GM08714 (cell line): ENCODE results near the gene RBM28.

Experiments used
- H3K4me3 ChIP-seq: fragments of 200-500 bp; sonication (Bioruptor generic); 2 replicates; pipeline ENCODE4 v1.5.1; 2014; ENCODE audit warnings: mild to moderate bottlenecking, low read length, inconsistent platforms
- ZNF274 ChIP-seq: IDR thresholded peaks from 2 replicates; pipeline ENCODE4 v1.6.1; 2012; ENCODE audit warnings: mild to moderate bottlenecking, low read depth, low read length

The RBM28 gene

DNA sequence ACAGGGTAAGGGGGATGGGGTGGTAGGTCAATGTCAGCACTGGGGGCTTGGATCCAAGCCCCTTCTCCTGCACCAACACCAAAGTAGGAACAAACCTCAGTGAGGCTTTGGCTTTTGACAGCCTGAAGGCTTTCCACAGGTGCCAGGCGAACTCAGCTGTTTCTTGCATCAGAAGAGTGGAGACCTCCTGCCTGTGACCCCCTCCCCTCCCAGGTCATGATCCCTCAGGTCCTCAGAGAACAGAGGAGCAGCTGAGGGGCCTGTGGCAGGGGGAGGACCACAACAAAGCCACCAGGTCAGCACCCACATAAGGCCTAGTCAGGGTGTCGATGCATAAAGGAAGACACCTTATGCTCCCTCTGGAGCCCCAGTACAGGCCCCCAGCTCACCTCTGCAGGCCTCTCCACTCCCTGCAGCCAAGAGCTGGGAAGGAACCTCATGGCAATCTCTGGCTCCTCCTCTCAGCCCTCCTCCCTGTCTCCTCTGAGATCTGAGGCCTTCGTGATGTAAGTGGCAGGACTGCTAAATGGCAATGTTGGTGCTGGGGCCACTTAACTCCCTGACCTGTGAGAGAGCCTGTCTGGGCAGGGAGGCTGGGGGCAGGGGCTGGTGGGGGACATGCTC, 36.9 kb upstream of the RBM28 start:
- H3K4me3 ChIP-seq: no peak overlapping the region
- TF ChIP-seq ZNF274: no peak

DNA sequence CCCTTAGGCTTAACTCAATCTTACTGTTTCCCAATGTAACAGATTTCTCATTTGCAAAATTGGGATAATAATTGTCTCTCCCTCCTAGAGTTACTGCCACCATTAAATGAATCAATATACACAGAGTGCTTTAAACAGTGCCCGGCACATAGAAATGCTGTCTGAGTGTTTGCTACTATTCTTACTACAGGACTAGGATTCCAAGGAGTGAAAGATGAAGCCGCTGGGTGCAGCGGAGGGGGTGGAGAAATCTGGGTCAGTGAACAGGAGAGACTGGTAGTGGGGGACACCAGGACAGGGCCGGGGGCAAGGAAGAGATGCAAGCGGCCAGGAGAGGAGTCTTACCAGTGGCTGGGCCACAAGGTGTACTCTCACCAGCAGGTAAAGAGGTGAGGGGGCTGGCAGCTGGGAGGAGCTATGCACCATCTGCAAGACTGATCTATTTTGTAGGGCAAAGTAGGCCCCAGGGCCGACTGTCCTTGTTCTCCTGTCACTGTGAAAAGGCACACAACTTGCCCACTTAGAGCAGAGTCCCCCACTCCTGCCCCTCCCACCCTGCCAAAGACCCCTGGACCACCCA, 36.3 kb upstream of the RBM28 start:
- TF ChIP-seq ZNF274: no peak
- H3K4me3 ChIP-seq: no peak overlapping the region

DNA sequence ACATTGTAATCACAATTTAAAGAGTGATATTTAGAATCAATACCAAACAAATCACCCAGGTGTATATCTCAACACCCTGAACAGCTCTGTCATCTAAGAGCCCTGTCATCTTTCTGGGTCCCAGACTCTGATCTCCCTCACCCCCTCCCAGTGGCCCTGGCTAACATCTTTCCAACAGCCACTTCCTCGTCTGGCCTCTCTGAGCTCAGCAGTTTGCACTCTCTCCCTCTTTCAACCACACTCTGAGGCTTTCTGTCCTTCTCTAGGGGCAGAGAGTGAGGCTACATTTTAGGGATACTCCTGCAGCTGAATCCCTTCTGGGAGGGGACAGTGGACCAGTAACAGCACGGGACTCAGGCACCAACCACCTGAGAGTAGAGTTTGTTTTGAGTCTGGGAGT, 34.9 kb upstream of the RBM28 start:
- TF ChIP-seq ZNF274: no peak
- H3K4me3 ChIP-seq: no peak overlapping the region

DNA sequence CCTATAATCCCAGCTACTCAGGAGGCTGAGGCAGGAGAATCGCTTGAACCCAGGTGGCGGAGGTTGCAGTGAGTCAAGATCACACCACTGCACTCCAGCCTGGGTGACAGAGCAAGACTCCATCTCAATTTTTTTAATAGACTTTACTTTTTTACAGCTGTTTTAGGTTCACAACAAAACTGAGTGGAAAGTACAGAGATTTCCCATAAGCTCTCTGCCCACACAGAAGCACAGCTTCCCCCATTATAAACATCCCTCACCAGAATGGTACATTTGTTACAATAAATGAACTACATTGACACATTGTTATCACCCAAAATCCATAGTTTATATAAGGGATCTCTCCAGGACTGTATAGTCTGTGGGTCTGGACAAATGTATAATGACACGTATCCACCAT, 32.4 kb upstream of the RBM28 start:
- no peak for TF ChIP-seq ZNF274
- no peak overlapping the region for H3K4me3 ChIP-seq

DNA sequence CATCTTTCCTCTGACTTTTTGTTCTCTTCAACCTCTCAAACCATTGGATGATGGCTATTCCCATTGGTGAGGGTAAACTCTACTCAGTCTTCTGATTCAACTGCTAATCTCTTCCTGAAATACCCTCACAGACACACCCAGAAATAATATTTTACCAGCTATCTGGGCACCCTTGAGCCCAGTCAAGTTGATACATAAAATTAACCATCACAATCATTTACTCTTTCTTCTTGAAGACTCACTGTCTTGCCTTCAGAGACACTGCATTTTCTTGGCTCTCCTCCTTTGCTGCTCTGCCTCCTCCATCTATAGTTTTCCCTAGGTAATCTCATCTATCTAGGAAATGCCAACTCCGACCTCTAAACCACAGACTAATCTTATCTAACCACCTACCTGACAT, 30.3 kb upstream of the RBM28 start:
- no peak for TF ChIP-seq ZNF274

DNA sequence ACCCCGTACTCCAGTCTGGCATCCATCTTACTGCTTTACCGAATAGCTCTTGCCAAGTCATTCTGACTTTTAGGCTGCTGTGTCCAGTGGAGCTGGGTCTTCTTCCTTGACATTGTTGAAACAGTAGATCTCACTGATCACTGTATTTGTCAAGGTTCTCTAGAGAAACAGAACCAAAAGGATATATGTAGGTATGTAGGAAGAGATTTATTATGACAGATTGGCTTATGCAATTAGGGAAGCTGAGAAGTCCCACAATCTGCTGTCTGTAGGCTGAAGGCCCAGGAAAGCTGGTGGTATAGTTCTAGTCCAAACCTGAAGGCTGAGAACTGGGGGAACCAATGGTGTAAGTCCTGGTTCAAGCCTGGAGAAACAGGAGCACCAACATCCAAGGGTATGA, 29.9 kb upstream of the RBM28 start:
- TF ChIP-seq ZNF274: no peak
- H3K4me3 ChIP-seq: no peak overlapping the region

More for the DNA sequence above, 30.3 kb upstream of the RBM28 start:
- no peak overlapping the region for H3K4me3 ChIP-seq

DNA sequence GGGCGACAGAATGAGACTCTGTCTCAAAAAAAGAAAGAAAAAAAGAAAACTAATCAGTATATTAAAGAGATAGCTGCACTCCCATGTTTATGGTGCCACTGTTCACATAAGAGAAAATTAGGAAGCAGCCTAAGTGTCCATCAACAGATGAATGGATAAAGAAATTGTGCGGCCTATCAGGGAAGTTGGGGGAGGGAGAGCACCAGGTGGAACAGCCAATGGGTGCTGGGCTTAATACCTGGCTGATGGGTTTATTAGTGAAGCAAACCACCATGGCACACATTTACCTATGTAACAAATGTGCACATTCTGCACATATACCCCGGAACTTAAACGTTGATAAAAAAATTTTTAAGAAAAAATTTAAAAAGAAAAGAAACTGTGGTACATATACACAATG, 26.8 kb upstream of the RBM28 start:
- no peak overlapping the region for H3K4me3 ChIP-seq
- TF ChIP-seq ZNF274: no peak

DNA sequence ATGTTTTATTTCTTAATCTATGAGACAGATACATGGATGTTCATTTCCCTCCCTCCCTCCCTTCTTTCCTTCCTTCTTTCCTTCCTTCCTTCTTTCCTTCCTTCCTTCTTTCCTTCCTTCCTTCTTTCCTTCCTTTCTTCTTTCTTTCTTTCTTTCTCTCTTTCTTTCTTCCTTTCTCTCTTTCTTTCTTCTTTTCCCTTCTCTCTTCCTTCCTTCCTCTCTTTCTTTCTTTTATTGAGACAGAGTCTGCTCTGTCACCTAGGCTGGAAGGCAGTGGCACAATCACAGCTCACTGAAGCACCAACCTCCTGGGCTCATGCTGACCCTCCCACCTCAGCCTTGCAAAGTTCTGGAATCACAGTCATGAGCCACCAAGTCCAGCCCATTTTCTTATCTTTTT, 23.3 kb upstream of the RBM28 start:
- no peak for TF ChIP-seq ZNF274
- H3K4me3 ChIP-seq: no peak overlapping the region

DNA sequence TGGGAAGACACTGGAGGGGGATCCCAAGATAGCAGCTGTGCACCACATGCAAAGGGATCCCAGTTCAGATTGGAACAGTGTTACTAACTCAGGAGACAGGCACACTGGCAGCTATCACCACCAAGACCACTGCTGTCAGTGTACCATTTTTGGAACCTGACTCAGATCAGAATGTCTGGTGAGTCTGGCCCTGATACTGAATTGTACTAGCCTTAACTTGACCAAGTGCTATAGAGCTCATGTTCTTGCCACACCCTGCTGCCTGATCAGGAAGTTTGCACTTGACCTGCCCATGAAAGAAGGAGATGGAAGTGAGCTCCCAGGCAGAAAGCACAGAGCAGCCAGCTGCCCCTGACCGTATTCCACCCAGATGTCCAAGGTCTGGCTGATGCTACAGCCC, 22.6 kb upstream of the RBM28 start:
- no peak for TF ChIP-seq ZNF274
- H3K4me3 ChIP-seq: no peak overlapping the region

DNA sequence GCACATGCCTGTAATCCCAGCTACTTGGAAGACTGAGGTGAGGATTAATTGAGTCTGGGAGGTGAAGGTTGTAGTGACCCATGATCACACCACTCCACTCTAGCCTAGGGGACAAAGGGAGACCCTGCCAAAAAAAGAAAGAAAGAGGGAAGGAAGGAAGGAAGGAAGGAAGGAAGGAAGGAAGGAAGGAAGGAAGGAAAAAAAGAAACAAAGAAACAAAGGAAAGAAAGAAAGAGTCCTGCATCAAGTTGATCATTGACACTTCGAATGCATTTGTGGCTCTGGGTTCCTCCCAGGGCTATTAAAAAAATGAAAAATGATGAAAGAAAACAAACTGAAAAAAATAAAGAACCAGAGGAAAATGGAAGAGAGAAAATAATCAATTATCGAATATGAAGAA, 21.7 kb upstream of the RBM28 start:
- no peak for TF ChIP-seq ZNF274
- H3K4me3 ChIP-seq: no peak overlapping the region

DNA sequence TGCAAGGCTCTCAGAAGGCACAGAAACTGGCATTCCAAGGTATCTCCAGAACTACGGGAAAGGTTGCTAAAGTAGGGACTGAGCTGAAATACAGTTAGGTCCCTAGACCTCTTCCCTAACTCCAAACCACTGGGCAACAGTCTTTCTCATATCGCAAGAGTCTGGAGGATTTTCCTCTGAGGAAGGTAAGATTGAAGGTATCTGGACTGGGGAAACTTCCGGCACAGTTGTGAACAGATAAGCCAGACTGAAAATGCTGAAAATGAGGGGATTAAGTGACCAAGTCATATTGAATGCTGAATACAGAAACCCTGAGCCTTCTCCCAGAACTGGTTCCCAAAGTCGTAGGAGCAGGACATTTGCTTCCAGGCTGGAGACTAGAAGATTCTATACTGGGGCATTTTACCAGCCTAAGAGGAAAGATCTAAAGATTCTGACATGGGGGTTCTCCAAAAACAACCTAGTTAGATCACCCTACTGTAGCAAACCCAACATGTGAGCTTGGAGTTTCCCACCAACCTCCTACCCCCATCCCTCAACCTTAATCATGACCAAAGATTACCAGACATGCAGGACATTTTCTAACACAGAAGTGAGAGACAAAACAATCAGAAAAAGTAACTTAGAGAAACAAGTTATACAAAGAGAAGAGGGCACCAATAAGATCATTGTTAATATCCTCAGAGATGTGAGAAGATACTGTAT, 20.6 kb upstream of the RBM28 start:
- no peak for TF ChIP-seq ZNF274
- no peak overlapping the region for H3K4me3 ChIP-seq

DNA sequence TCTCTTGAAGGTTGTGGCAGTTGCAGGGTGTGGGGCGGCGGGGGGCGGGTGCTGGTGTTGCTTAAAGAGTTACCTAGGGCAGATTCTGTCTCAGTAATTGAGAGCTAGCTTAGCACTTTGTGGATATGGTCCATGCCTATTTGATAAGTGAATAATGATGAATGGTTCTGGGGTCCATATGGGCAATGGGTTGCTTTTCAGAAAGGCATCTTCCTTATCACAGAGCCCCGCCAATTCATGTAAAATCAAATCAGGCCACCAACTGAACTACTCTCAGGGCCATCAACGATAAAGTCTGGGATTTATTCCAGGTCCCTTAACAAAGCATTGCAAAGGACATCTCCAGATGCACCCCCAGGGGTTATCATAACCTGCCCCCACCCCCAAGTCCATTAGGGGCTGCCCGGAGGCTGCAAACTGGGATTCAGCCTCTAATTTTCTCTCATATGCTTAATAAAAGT, 19.6 kb upstream of the RBM28 start:
- no peak overlapping the region for H3K4me3 ChIP-seq
- TF ChIP-seq ZNF274: no peak

DNA sequence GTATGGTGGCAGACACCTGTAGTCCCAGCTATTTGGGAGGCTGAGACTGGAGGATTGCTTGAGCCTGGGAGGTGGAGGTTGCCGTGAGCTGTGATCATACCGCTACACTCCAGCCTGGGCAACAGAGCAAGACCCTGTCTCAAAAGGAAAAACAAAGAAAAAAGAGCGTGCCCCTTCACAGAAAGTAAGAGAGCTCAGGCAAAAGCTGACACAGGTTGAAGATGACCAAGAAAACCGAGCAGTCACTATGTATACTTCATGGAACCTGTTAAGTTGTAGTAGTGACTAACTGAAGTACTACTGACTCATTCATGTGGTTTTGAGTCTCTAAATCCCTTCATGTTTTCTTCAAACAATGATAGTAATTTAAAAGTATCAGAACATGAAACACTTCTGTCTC, 19.0 kb upstream of the RBM28 start:
- no peak for TF ChIP-seq ZNF274
- no peak overlapping the region for H3K4me3 ChIP-seq

DNA sequence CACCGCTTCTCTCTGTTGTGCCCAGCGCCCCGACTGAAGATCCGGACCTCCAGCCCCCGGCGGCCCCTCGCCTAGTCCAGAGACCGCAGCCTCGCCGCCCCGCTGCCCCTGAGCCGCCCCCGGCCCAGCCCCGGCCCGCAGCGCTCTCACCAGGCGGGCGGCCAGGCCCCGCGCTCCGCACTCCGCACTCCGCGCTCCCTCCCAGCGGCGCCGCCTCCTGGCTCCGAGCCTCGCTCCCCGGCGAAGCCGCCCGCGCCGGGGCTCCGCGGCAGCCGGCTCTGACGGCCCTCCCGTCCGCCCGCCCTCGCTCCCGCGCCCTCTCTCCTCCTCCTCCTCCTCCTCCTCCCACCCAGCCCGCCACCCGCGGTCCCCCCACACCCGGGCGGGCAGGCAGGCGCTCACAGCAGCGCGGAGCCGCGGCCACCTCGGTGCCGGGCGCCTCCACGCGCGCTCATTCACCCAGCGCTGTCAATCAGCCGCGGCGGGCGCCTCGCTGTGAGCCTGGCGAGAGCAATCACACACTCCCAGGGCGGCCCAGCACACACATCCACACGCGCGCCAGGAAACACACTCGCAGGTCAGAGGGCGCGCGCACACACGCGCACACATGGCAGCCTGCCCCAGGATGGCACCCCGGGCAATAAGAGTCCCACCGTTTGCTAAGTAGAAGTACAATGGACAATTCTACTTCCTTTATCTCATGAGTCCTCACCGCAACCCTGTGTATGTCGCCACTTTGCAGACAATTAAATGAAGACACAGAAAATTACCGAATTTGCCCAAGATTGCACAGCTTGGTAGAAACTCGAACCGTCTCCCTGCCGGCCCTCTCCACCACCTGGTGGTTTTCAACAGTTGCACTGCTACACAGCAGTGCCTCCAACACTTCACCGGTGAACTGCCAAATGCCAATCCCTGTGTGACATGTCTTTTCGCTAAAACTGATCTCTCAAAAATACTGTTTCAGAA, 18.0 kb upstream of the RBM28 start, which contains the start of gene PRRT4:
TSS of gene PRRT4 (minus strand) at position 280 of the 969 bp plus-strand sequence.
- TF ChIP-seq ZNF274: no peak
- peak within 1 kb of the TSS; percentile 33; the same call in 1 of the 2 replicates for H3K4me3 ChIP-seq
